Stimulated activated CD4-positive, alpha-beta T cell treated with anti-CD3 and anti-CD28 coated beads, Interleukin-15, amount 100 ng/mL, for 24 hours (primary cell): ENCODE measurements around the gene DUS2.
"Not testable (repeated sequence)": the region's sequence is repeated elsewhere in the genome, so short reads cannot be mapped to it uniquely, and the experiment has no call there.

ENCODE experiments used
- DNase-seq: peaks from one replicate; pipeline ENCODE4 v3.0.0-alpha.2; 2020

The DUS2 gene

GRCh38 chr16:67998779-67999688 is 24.1 kb upstream of the DUS2 start, which contains the start of gene DPEP2:
Gene DPEP2 (minus strand): TSS chr16:67999484. CDS start chr16:67993212, 6,272 bp downstream.
- DNase-seq: peak; percentile 41

GRCh38 chr16:67999985-68000384 is 23.1 kb upstream of the DUS2 start:
- DNase-seq: no peak

- no peak for DNase-seq
Observed at GRCh38 chr16:68000450-68000849, 22.6 kb upstream of the DUS2 start.

GRCh38 chr16:68003031-68003430 is 20.1 kb upstream of the DUS2 start:
- DNase-seq: no peak

- DNase-seq: no peak
Observed at GRCh38 chr16:68005211-68005610, 17.9 kb upstream of the DUS2 start.

- no peak for DNase-seq
Observed at GRCh38 chr16:68005786-68006286, 17.2 kb upstream of the DUS2 start.

GRCh38 chr16:68009157-68009735 is 13.8 kb upstream of the DUS2 start:
- DNase-seq: no peak

- not testable (repeated sequence) for DNase-seq
Observed at GRCh38 chr16:68009872-68010271, 13.2 kb upstream of the DUS2 start.

GRCh38 chr16:68013440-68013839 is 9.6 kb upstream of the DUS2 start:
- no peak for DNase-seq

- no peak for DNase-seq
Observed at GRCh38 chr16:68015681-68016080, 7.4 kb upstream of the DUS2 start, which contains the start of gene DPEP2NB. Gene DPEP2NB (minus strand): TSS chr16:68015911. CDS start chr16:68015770, 141 bp downstream.

GRCh38 chr16:68019167-68019680 is 3.9 kb upstream of the DUS2 start:
- DNase-seq: no peak

- DNase-seq: no peak
Observed at GRCh38 chr16:68021490-68021889, 1.6 kb upstream of the DUS2 start.

- DNase-seq: no peak
Observed at GRCh38 chr16:68022278-68022727, 781 bp upstream of the DUS2 start.

- DNase-seq: no peak
Observed at GRCh38 chr16:68028996-68029395, 5.9 kb downstream of the DUS2 start.

GRCh38 chr16:68030108-68030507 is 7.0 kb downstream of the DUS2 start:
- not testable (repeated sequence) for DNase-seq

- no peak for DNase-seq
Observed at GRCh38 chr16:68031951-68032350, 8.9 kb downstream of the DUS2 start.

GRCh38 chr16:68033101-68033500 is 10.0 kb downstream of the DUS2 start:
- DNase-seq: no peak

- DNase-seq: no peak
Observed at GRCh38 chr16:68035227-68035626, 12.1 kb downstream of the DUS2 start.

GRCh38 chr16:68037841-68038597 is 14.9 kb downstream of the DUS2 start:
- DNase-seq: no peak

- peak; percentile 91 for DNase-seq
Observed at GRCh38 chr16:68040506-68041288, 17.6 kb downstream of the DUS2 start.

- DNase-seq: no peak
Observed at GRCh38 chr16:68041783-68042182, 18.7 kb downstream of the DUS2 start.

GRCh38 chr16:68046106-68046505 is 23.0 kb downstream of the DUS2 start:
- DNase-seq: no peak
